ENCODE results near the gene SEMA6D.

DNA sequence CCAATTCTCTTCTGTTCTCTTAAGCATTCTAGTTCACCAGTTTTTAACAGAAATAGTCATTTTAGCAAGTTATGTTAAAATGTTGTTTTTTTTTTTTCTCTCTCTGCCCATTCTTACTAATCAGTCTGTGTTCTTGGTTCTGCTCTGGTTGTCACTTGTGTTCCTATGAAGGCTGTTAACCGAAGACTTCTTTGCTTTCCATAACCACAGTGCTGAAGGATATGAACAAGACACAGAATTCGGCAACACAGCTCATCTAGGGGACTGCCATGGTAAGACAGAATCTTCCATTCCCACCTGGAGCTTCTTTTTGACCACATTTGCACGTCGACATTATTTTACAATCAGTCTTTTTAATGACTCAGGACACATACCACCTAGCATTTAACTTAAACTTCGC lies 49.1 kb downstream of the SEMA6D start:
- TF ChIP-seq, protein P1, sequence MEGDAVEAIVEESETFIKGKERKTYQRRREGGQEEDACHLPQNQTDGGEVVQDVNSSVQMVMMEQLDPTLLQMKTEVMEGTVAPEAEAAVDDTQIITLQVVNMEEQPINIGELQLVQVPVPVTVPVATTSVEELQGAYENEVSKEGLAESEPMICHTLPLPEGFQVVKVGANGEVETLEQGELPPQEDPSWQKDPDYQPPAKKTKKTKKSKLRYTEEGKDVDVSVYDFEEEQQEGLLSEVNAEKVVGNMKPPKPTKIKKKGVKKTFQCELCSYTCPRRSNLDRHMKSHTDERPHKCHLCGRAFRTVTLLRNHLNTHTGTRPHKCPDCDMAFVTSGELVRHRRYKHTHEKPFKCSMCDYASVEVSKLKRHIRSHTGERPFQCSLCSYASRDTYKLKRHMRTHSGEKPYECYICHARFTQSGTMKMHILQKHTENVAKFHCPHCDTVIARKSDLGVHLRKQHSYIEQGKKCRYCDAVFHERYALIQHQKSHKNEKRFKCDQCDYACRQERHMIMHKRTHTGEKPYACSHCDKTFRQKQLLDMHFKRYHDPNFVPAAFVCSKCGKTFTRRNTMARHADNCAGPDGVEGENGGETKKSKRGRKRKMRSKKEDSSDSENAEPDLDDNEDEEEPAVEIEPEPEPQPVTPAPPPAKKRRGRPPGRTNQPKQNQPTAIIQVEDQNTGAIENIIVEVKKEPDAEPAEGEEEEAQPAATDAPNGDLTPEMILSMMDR (conservative IDR thresholded peaks at IDR 0.05 in 1 of 2, IDR thresholded peaks at IDR 0.05 in 1 of 2; ENCODE audit: low read depth in 1 of 2, low read length in 2 of 2) = no peak
- TF ChIP-seq EZH2 (IDR thresholded peaks at IDR 0.05; ENCODE audit: low read length, missing control alignments) = no peak
